ENCODE measurements around the gene H6PD.
A peak's percentile ranks its signal among the peaks of the same experiment; 100 is the strongest.

Gene H6PD

GRCh38 chr1:9240914-9241820 is 6.6 kb downstream of the H6PD start:
- no peak for DNase-seq (ENCODE audit: low read depth in 2 of 2)

GRCh38 chr1:9241891-9242290 is 7.3 kb downstream of the H6PD start:
- no peak for DNase-seq (ENCODE audit: low read depth in 2 of 2)

GRCh38 chr1:9242338-9242969 is 7.9 kb downstream of the H6PD start:
- DNase-seq (ENCODE audit: low read depth in 2 of 2) = no peak

- DNase-seq (ENCODE audit: low read depth in 2 of 2) = no peak
Measured at GRCh38 chr1:9243066-9243739, 8.6 kb downstream of the H6PD start.

GRCh38 chr1:9244501-9245229 is 10.1 kb downstream of the H6PD start:
- no peak for DNase-seq (ENCODE audit: low read depth in 2 of 2)

GRCh38 chr1:9245230-9245619 is 10.7 kb downstream of the H6PD start:
- no peak for DNase-seq (ENCODE audit: low read depth in 2 of 2)

- no peak for DNase-seq (ENCODE audit: low read depth in 2 of 2)
Measured at GRCh38 chr1:9245661-9246060, 11.1 kb downstream of the H6PD start.

- DNase-seq (ENCODE audit: low read depth in 2 of 2) = no peak
Measured at GRCh38 chr1:9246215-9246614, 11.6 kb downstream of the H6PD start.

- DNase-seq (ENCODE audit: low read depth in 2 of 2) = no peak
Measured at GRCh38 chr1:9246841-9247785, 12.5 kb downstream of the H6PD start.

GRCh38 chr1:9247894-9248293 is 13.3 kb downstream of the H6PD start:
- DNase-seq (ENCODE audit: low read depth in 2 of 2) = no peak

GRCh38 chr1:9248341-9249262 is 14.0 kb downstream of the H6PD start:
- DNase-seq (ENCODE audit: low read depth in 2 of 2) = no peak

GRCh38 chr1:9249263-9249533 is 14.6 kb downstream of the H6PD start:
- no peak for DNase-seq (ENCODE audit: low read depth in 2 of 2)

- peak; percentile 33 to 38 for DNase-seq (ENCODE audit: low read depth in 2 of 2)
Measured at GRCh38 chr1:9249534-9250410, 15.2 kb downstream of the H6PD start.

- DNase-seq (ENCODE audit: low read depth in 2 of 2) = no peak
Measured at GRCh38 chr1:9250411-9251381, 16.1 kb downstream of the H6PD start.

GRCh38 chr1:9251501-9251900 is 16.9 kb downstream of the H6PD start:
- DNase-seq (ENCODE audit: low read depth in 2 of 2) = no peak

GRCh38 chr1:9253004-9253403 is 18.4 kb downstream of the H6PD start:
- DNase-seq (ENCODE audit: low read depth in 2 of 2) = no peak

- no peak for DNase-seq (ENCODE audit: low read depth in 2 of 2)
Measured at GRCh38 chr1:9253453-9254105, 19.0 kb downstream of the H6PD start.

Measured in stimulated activated CD4-positive, alpha-beta T cell treated with anti-CD3 and anti-CD28 coated beads, Interleukin-4, amount 100 ng/mL, for 48 hours (primary cell).